ENCODE measurements around the gene PTPRG.

PTPRG gene

GRCh38 chr3:61573441-61573840 is 12.1 kb downstream of the PTPRG start:
- Histone ChIP-seq H3K36me3 (ENCODE audit: control insufficient read depth, insufficient read depth, low read length) (peaks cover 23% of the 10 kb centered on the region; the same call in 1 of the 2 replicates), H3K27ac (ENCODE audit: low read depth, low read length) (no peak overlapping the region), H3K9ac (ENCODE audit: low read length) (no peak overlapping the region), H3K9me3 (ENCODE audit: control insufficient read depth, insufficient read depth, low read depth, low read length) (no peaks in the 10 kb centered on the region; the same call in 1 of the 2 replicates), H3K4me1 (ENCODE audit: control insufficient read depth, insufficient read depth, low read length) (peaks cover 34% of the 10 kb centered on the region), H3K4me3 (ENCODE audit: low read depth, low read length) (no peak overlapping the region), H3K27me3 (ENCODE audit: control insufficient read depth, insufficient read depth, low read length) (no peaks in the 10 kb centered on the region)

- no peak overlapping the region for H3K9ac ChIP-seq (ENCODE audit: low read length)
- peaks cover 39% of the 10 kb centered on the region for H3K4me1 ChIP-seq (ENCODE audit: control insufficient read depth, insufficient read depth, low read length)
- H3K36me3 ChIP-seq (ENCODE audit: control insufficient read depth, insufficient read depth, low read length) = peaks cover 19% of the 10 kb centered on the region; the same call in 1 of the 2 replicates
- no peak overlapping the region for H3K4me3 ChIP-seq (ENCODE audit: low read depth, low read length)
- H3K27me3 ChIP-seq (ENCODE audit: control insufficient read depth, insufficient read depth, low read length) = no peaks in the 10 kb centered on the region
- no peak overlapping the region for H3K27ac ChIP-seq (ENCODE audit: low read depth, low read length)
- H3K9me3 ChIP-seq (ENCODE audit: control insufficient read depth, insufficient read depth, low read depth, low read length) = no peaks in the 10 kb centered on the region; the same call in 1 of the 2 replicates
These were observed 13.5 kb downstream of the PTPRG start for GRCh38 chr3:61574854-61575253.

- no peak overlapping the region for H3K4me3 ChIP-seq (ENCODE audit: low read depth, low read length)
- H3K36me3 ChIP-seq (ENCODE audit: control insufficient read depth, insufficient read depth, low read length) = peaks cover 11% of the 10 kb centered on the region; the same call in 1 of the 2 replicates
- no peaks in the 10 kb centered on the region; the same call in 1 of the 2 replicates for H3K9me3 ChIP-seq (ENCODE audit: control insufficient read depth, insufficient read depth, low read depth, low read length)
- H3K4me1 ChIP-seq (ENCODE audit: control insufficient read depth, insufficient read depth, low read length) = peaks cover 47% of the 10 kb centered on the region
- no peaks in the 10 kb centered on the region for H3K27me3 ChIP-seq (ENCODE audit: control insufficient read depth, insufficient read depth, low read length)
- H3K27ac ChIP-seq (ENCODE audit: low read depth, low read length) = no peak overlapping the region
- no peak overlapping the region for H3K9ac ChIP-seq (ENCODE audit: low read length)
These were observed 14.5 kb downstream of the PTPRG start for GRCh38 chr3:61575893-61576292.

GRCh38 chr3:61577760-61578159 is 16.4 kb downstream of the PTPRG start:
- no peak overlapping the region for H3K9ac ChIP-seq (ENCODE audit: low read length)
- H3K27ac ChIP-seq (ENCODE audit: low read depth, low read length) = no peak overlapping the region
- H3K4me1 ChIP-seq (ENCODE audit: control insufficient read depth, insufficient read depth, low read length) = peaks cover 39% of the 10 kb centered on the region
- H3K4me3 ChIP-seq (ENCODE audit: low read depth, low read length) = no peak overlapping the region
- no peaks in the 10 kb centered on the region for H3K27me3 ChIP-seq (ENCODE audit: control insufficient read depth, insufficient read depth, low read length)
- peaks cover 9% of the 10 kb centered on the region; the same call in 1 of the 2 replicates for H3K36me3 ChIP-seq (ENCODE audit: control insufficient read depth, insufficient read depth, low read length)
- H3K9me3 ChIP-seq (ENCODE audit: control insufficient read depth, insufficient read depth, low read depth, low read length) = no peaks in the 10 kb centered on the region; the same call in 1 of the 2 replicates

GRCh38 chr3:61578667-61579367 is 17.4 kb downstream of the PTPRG start:
- peaks cover 48% of the 10 kb centered on the region for H3K4me1 ChIP-seq (ENCODE audit: control insufficient read depth, insufficient read depth, low read length)
- no peak overlapping the region for H3K27ac ChIP-seq (ENCODE audit: low read depth, low read length)
- no peak overlapping the region for H3K9ac ChIP-seq (ENCODE audit: low read length)
- H3K36me3 ChIP-seq (ENCODE audit: control insufficient read depth, insufficient read depth, low read length) = 0 out of 2 replicates have a peak, but pooled peaks cover 4% of the 10 kb centered on the region
- no peaks in the 10 kb centered on the region; the same call in 1 of the 2 replicates for H3K9me3 ChIP-seq (ENCODE audit: control insufficient read depth, insufficient read depth, low read depth, low read length)
- no peaks in the 10 kb centered on the region for H3K27me3 ChIP-seq (ENCODE audit: control insufficient read depth, insufficient read depth, low read length)
- H3K4me3 ChIP-seq (ENCODE audit: low read depth, low read length) = no peak overlapping the region

GRCh38 chr3:61579685-61580084 is 18.3 kb downstream of the PTPRG start:
- peaks cover 2% of the 10 kb centered on the region; the same call in 1 of the 2 replicates for H3K36me3 ChIP-seq (ENCODE audit: control insufficient read depth, insufficient read depth, low read length)
- H3K4me3 ChIP-seq (ENCODE audit: low read depth, low read length) = no peak overlapping the region
- no peak overlapping the region for H3K9ac ChIP-seq (ENCODE audit: low read length)
- H3K4me1 ChIP-seq (ENCODE audit: control insufficient read depth, insufficient read depth, low read length) = peaks cover 46% of the 10 kb centered on the region
- no peak overlapping the region for H3K27ac ChIP-seq (ENCODE audit: low read depth, low read length)
- H3K9me3 ChIP-seq (ENCODE audit: control insufficient read depth, insufficient read depth, low read depth, low read length) = no peaks in the 10 kb centered on the region
- no peaks in the 10 kb centered on the region for H3K27me3 ChIP-seq (ENCODE audit: control insufficient read depth, insufficient read depth, low read length)

- Histone ChIP-seq H3K27ac (ENCODE audit: low read depth, low read length) (no peak overlapping the region), H3K36me3 (ENCODE audit: control insufficient read depth, insufficient read depth, low read length) (peaks cover 11% of the 10 kb centered on the region), H3K4me1 (ENCODE audit: control insufficient read depth, insufficient read depth, low read length) (peaks cover 46% of the 10 kb centered on the region), H3K9me3 (ENCODE audit: control insufficient read depth, insufficient read depth, low read depth, low read length) (no peaks in the 10 kb centered on the region), H3K4me3 (ENCODE audit: low read depth, low read length) (no peak overlapping the region), H3K9ac (ENCODE audit: low read length) (no peak overlapping the region), H3K27me3 (ENCODE audit: control insufficient read depth, insufficient read depth, low read length) (no peaks in the 10 kb centered on the region)
These were observed 19.7 kb downstream of the PTPRG start for GRCh38 chr3:61580982-61581643.

GRCh38 chr3:61582287-61582686 is 20.9 kb downstream of the PTPRG start:
- no peak overlapping the region for H3K27ac ChIP-seq (ENCODE audit: low read depth, low read length)
- no peak overlapping the region for H3K9ac ChIP-seq (ENCODE audit: low read length)
- no peak overlapping the region for H3K4me3 ChIP-seq (ENCODE audit: low read depth, low read length)
- no peaks in the 10 kb centered on the region for H3K27me3 ChIP-seq (ENCODE audit: control insufficient read depth, insufficient read depth, low read length)
- H3K4me1 ChIP-seq (ENCODE audit: control insufficient read depth, insufficient read depth, low read length) = peaks cover 40% of the 10 kb centered on the region
- peaks cover 20% of the 10 kb centered on the region for H3K36me3 ChIP-seq (ENCODE audit: control insufficient read depth, insufficient read depth, low read length)
- H3K9me3 ChIP-seq (ENCODE audit: control insufficient read depth, insufficient read depth, low read depth, low read length) = no peaks in the 10 kb centered on the region

- Histone ChIP-seq H3K4me1 (ENCODE audit: control insufficient read depth, insufficient read depth, low read length) (peaks cover 40% of the 10 kb centered on the region), H3K27ac (ENCODE audit: low read depth, low read length) (no peak overlapping the region), H3K9ac (ENCODE audit: low read length) (no peak overlapping the region), H3K27me3 (ENCODE audit: control insufficient read depth, insufficient read depth, low read length) (no peaks in the 10 kb centered on the region), H3K36me3 (ENCODE audit: control insufficient read depth, insufficient read depth, low read length) (peaks cover 20% of the 10 kb centered on the region), H3K9me3 (ENCODE audit: control insufficient read depth, insufficient read depth, low read depth, low read length) (no peaks in the 10 kb centered on the region), H3K4me3 (ENCODE audit: low read depth, low read length) (no peak overlapping the region)
These were observed 21.5 kb downstream of the PTPRG start for GRCh38 chr3:61582846-61583245.

- H3K36me3 ChIP-seq (ENCODE audit: control insufficient read depth, insufficient read depth, low read length) = peaks cover 31% of the 10 kb centered on the region
- H3K4me3 ChIP-seq (ENCODE audit: low read depth, low read length) = no peak overlapping the region
- peaks cover 28% of the 10 kb centered on the region for H3K4me1 ChIP-seq (ENCODE audit: control insufficient read depth, insufficient read depth, low read length)
- H3K27me3 ChIP-seq (ENCODE audit: control insufficient read depth, insufficient read depth, low read length) = no peaks in the 10 kb centered on the region
- no peak overlapping the region for H3K9ac ChIP-seq (ENCODE audit: low read length)
- H3K9me3 ChIP-seq (ENCODE audit: control insufficient read depth, insufficient read depth, low read depth, low read length) = no peaks in the 10 kb centered on the region
- H3K27ac ChIP-seq (ENCODE audit: low read depth, low read length) = no peak overlapping the region
These were observed 22.8 kb downstream of the PTPRG start for GRCh38 chr3:61583890-61584875.

Data from HUES6 (cell line).